ENCODE data around the gene HMCES. TPM values are rescaled to one million over a fixed set of nuclear protein-coding genes. Genes with fewer than 3 reads are reported as not detected.
"Not testable (repeated sequence)": the region's sequence is repeated elsewhere in the genome, so short reads cannot be mapped to it uniquely, and the experiment has no call there.

HMCES gene
- total RNA-seq, 4 donors from 2014 or later, result 25.3 to 35.7 (median 30.2) TPM

- Histone ChIP-seq H3K36me3 (no peaks in the 10 kb centered on the region), H3K27me3 (no peaks in the 10 kb centered on the region), H3K4me1 (peaks cover 0 to 33% (median 15%) of the 10 kb centered on the region in 3 donors), H3K4me3 (no peak overlapping the region), H3K27ac (peak overlapping the region; percentile 7 to 72 (median 58)), H3K9me3 (no peaks in the 10 kb centered on the region)
- ATAC-seq, result no peak
- no peak for TF ChIP-seq CTCF (IDR thresholded peaks at IDR 0.05)
- no peak for TF ChIP-seq POLR2A (IDR thresholded peaks at IDR 0.05)
- TF ChIP-seq POLR2AphosphoS5 (IDR thresholded peaks at IDR 0.05), result no peak
- TF ChIP-seq EP300 (IDR thresholded peaks at IDR 0.05), result no peak
- 72 to 83% methylated on average over 5 of the region's 5 CpGs for WGBS, 2 donors (ENCODE audit: low coverage in 1 of 2)
Measured at GRCh38 chr3:129245141-129245540, 33.5 kb upstream of the HMCES start.

GRCh38 chr3:129245641-129246306 is 32.9 kb upstream of the HMCES start:
- not testable (repeated sequence) for H3K9me3 ChIP-seq, H3K27me3 ChIP-seq, H3K4me3 ChIP-seq, H3K36me3 ChIP-seq
- peak; percentile 87 for ATAC-seq
- WGBS, 2 donors (ENCODE audit: low coverage in 1 of 2), result 16 to 33% methylated on average over 6 to 9 of the region's 11 CpGs
- TF ChIP-seq POLR2AphosphoS5 (IDR thresholded peaks at IDR 0.05) (peak; percentile 47), CTCF (IDR thresholded peaks at IDR 0.05) (peak; percentile 94 to 98 (median 96))
- Histone ChIP-seq H3K4me1 (peaks cover 0 to 39% (median 20%) of the 10 kb centered on the region in 3 donors), H3K27ac (peak overlapping the region; percentile 7 to 72 (median 58))

DNA sequence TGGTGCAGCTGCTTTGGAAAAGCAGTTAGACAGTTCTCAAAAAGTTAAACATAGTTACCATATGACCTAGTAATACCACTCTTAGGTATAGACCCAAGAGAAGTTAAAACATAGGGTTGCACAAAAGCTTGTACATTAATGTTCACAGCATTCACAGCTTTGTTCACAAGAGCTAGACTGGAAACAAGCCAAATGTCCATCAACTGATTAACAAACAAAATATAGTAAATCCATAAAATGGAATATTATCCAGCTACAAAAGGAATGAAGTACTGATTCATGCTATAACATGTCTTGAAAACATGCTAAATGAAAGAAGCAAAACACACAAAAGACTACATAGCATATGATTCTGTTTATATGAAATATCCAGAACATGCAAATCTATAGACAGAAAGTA is 32.0 kb upstream of the HMCES start:
- Histone ChIP-seq H3K4me1 (peaks cover 0 to 48% (median 20%) of the 10 kb centered on the region in 3 donors), H3K27me3 (no peaks in the 10 kb centered on the region), H3K9me3 (no peaks in the 10 kb centered on the region), H3K4me3 (no peak overlapping the region), H3K27ac (no peak overlapping the region), H3K36me3 (peaks cover 0 to 7% of the 10 kb centered on the region in 2 donors)
- no peak for ATAC-seq
- TF ChIP-seq CTCF (IDR thresholded peaks at IDR 0.05) (no peak), POLR2A (IDR thresholded peaks at IDR 0.05) (no peak), POLR2AphosphoS5 (IDR thresholded peaks at IDR 0.05) (no peak)

- WGBS, 2 donors (ENCODE audit: low coverage in 1 of 2), result 38 to 50% methylated on average over 16 to 21 of the region's 21 CpGs
- H3K27ac ChIP-seq, result peak overlapping the region in 3 of 4 donors; percentile 45 to 91 (median 88)
- no peaks in the 10 kb centered on the region for H3K27me3 ChIP-seq
- H3K36me3 ChIP-seq, result peaks cover 0 to 25% of the 10 kb centered on the region in 2 donors
- no peak for ATAC-seq
- TF ChIP-seq CTCF (IDR thresholded peaks at IDR 0.05), result no peak
- TF ChIP-seq EP300 (IDR thresholded peaks at IDR 0.05), result no peak
- TF ChIP-seq POLR2A (IDR thresholded peaks at IDR 0.05), result no peak
- no peak for TF ChIP-seq POLR2AphosphoS5 (IDR thresholded peaks at IDR 0.05)
- H3K4me3 ChIP-seq, result peak overlapping the region; percentile 91 to 98
- H3K9me3 ChIP-seq, result no peaks in the 10 kb centered on the region
- peaks cover 0 to 66% (median 20%) of the 10 kb centered on the region in 3 donors for H3K4me1 ChIP-seq
Measured at GRCh38 chr3:129248286-129248979, 30.2 kb upstream of the HMCES start.

All from gastroesophageal sphincter (tissue), 4 donors.